ENCODE results near the gene TSHZ2. TPM values are rescaled to one million over a fixed set of nuclear protein-coding genes. Genes with fewer than 3 reads are reported as not detected.

Gene TSHZ2
- total RNA-seq, 1 experiment from 2014 or later, result 0.20 TPM

GRCh38 chr20:53101992-53102760, 130.0 kb downstream of the TSHZ2 start (continued):
- TF ChIP-seq, protein P1, sequence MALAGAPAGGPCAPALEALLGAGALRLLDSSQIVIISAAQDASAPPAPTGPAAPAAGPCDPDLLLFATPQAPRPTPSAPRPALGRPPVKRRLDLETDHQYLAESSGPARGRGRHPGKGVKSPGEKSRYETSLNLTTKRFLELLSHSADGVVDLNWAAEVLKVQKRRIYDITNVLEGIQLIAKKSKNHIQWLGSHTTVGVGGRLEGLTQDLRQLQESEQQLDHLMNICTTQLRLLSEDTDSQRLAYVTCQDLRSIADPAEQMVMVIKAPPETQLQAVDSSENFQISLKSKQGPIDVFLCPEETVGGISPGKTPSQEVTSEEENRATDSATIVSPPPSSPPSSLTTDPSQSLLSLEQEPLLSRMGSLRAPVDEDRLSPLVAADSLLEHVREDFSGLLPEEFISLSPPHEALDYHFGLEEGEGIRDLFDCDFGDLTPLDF (CRISPR knock-in tag; IDR thresholded peaks at IDR 0.05), result no peak
- TF ChIP-seq, protein P2, sequence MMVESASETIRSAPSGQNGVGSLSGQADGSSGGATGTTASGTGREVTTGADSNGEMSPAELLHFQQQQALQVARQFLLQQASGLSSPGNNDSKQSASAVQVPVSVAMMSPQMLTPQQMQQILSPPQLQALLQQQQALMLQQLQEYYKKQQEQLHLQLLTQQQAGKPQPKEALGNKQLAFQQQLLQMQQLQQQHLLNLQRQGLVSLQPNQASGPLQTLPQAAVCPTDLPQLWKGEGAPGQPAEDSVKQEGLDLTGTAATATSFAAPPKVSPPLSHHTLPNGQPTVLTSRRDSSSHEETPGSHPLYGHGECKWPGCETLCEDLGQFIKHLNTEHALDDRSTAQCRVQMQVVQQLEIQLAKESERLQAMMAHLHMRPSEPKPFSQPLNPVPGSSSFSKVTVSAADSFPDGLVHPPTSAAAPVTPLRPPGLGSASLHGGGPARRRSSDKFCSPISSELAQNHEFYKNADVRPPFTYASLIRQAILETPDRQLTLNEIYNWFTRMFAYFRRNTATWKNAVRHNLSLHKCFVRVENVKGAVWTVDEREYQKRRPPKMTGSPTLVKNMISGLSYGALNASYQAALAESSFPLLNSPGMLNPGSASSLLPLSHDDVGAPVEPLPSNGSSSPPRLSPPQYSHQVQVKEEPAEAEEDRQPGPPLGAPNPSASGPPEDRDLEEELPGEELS (CRISPR knock-in tag; IDR thresholded peaks at IDR 0.05), result no peak
- TF ChIP-seq FOXP1 (CRISPR knock-in tag; IDR thresholded peaks at IDR 0.05; ENCODE audit: borderline replicate concordance) (no peak), ZNF121 (CRISPR knock-in tag; IDR thresholded peaks at IDR 0.05) (no peak)

GRCh38 chr20:53103124-53103523, 131.0 kb downstream of the TSHZ2 start:
- H3K27me3 Mint-ChIP-seq (ENCODE audit: low read depth), result no peaks in the 10 kb centered on the region; the same call in 1 of the 2 replicates
- no peak for DNase-seq (ENCODE audit: low spot score)
- POLR2A ChIA-PET, result interaction anchor here (0.9 kb wide), 1 partner anchor 55 kb away, joined by 3 read pairs; no protein-coding TSS in a partner anchor
- no peaks in the 10 kb centered on the region for H3K36me3 Mint-ChIP-seq
- ATAC-seq, result no peak
- peaks cover 25% of the 10 kb centered on the region for H3K4me1 Mint-ChIP-seq
- peaks cover 8% of the 10 kb centered on the region for H3K9me3 Mint-ChIP-seq
- no peak overlapping the region for H3K4me3 Mint-ChIP-seq
- no peak overlapping the region for H3K27ac Mint-ChIP-seq
- CTCF ChIA-PET, result no interaction called here
- TF ChIP-seq NFYB (CRISPR knock-in tag; conservative IDR thresholded peaks at IDR 0.05; ENCODE audit: low read depth) (no peak), CREM (CRISPR knock-in tag; IDR thresholded peaks at IDR 0.05) (no peak), TCF7 (CRISPR knock-in tag; IDR thresholded peaks at IDR 0.05; ENCODE audit: low read depth) (no peak), CBFB (CRISPR knock-in tag; IDR thresholded peaks at IDR 0.05; ENCODE audit: low read depth) (no peak), ZNF121 (CRISPR knock-in tag; IDR thresholded peaks at IDR 0.05) (no peak), ZBTB21 (CRISPR knock-in tag; IDR thresholded peaks at IDR 0.05; ENCODE audit: borderline replicate concordance) (no peak), JUN (CRISPR knock-in tag; IDR thresholded peaks at IDR 0.05) (no peak), ATF2 (CRISPR knock-in tag; IDR thresholded peaks at IDR 0.05; ENCODE audit: borderline replicate concordance, low read depth) (no peak), USF1 (CRISPR knock-in tag; IDR thresholded peaks at IDR 0.05) (no peak), ATF6 (CRISPR knock-in tag; IDR thresholded peaks at IDR 0.05) (no peak), ELF4 (CRISPR knock-in tag; IDR thresholded peaks at IDR 0.05; ENCODE audit: low read depth) (no peak), ZMAT4 (CRISPR knock-in tag; IDR thresholded peaks at IDR 0.05) (no peak), ZNF317 (CRISPR knock-in tag; IDR thresholded peaks at IDR 0.05; ENCODE audit: borderline replicate concordance, low read depth) (no peak)
- TF ChIP-seq, protein P3, sequence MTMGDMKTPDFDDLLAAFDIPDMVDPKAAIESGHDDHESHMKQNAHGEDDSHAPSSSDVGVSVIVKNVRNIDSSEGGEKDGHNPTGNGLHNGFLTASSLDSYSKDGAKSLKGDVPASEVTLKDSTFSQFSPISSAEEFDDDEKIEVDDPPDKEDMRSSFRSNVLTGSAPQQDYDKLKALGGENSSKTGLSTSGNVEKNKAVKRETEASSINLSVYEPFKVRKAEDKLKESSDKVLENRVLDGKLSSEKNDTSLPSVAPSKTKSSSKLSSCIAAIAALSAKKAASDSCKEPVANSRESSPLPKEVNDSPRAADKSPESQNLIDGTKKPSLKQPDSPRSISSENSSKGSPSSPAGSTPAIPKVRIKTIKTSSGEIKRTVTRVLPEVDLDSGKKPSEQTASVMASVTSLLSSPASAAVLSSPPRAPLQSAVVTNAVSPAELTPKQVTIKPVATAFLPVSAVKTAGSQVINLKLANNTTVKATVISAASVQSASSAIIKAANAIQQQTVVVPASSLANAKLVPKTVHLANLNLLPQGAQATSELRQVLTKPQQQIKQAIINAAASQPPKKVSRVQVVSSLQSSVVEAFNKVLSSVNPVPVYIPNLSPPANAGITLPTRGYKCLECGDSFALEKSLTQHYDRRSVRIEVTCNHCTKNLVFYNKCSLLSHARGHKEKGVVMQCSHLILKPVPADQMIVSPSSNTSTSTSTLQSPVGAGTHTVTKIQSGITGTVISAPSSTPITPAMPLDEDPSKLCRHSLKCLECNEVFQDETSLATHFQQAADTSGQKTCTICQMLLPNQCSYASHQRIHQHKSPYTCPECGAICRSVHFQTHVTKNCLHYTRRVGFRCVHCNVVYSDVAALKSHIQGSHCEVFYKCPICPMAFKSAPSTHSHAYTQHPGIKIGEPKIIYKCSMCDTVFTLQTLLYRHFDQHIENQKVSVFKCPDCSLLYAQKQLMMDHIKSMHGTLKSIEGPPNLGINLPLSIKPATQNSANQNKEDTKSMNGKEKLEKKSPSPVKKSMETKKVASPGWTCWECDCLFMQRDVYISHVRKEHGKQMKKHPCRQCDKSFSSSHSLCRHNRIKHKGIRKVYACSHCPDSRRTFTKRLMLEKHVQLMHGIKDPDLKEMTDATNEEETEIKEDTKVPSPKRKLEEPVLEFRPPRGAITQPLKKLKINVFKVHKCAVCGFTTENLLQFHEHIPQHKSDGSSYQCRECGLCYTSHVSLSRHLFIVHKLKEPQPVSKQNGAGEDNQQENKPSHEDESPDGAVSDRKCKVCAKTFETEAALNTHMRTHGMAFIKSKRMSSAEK (CRISPR knock-in tag; IDR thresholded peaks at IDR 0.05; ENCODE audit: borderline replicate concordance), result no peak
- TF ChIP-seq, protein P2 (CRISPR knock-in tag; IDR thresholded peaks at IDR 0.05), result no peak
- TF ChIP-seq, protein P4, sequence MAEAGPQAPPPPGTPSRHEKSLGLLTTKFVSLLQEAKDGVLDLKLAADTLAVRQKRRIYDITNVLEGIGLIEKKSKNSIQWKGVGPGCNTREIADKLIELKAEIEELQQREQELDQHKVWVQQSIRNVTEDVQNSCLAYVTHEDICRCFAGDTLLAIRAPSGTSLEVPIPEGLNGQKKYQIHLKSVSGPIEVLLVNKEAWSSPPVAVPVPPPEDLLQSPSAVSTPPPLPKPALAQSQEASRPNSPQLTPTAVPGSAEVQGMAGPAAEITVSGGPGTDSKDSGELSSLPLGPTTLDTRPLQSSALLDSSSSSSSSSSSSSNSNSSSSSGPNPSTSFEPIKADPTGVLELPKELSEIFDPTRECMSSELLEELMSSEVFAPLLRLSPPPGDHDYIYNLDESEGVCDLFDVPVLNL (CRISPR knock-in tag; IDR thresholded peaks at IDR 0.05; ENCODE audit: borderline replicate concordance, low read depth), result no peak

Measured in WTC11 (cell line).